ENCODE measurements around the gene VAV1. TPM values are rescaled to one million over a fixed set of nuclear protein-coding genes. Genes with fewer than 3 reads are reported as not detected.

The VAV1 gene
- total and polyA plus RNA-seq, 2 of the 13 experiments (the other 11 are each of a cell fraction or from before 2014, with no cell fraction given), result not detected

DNA sequence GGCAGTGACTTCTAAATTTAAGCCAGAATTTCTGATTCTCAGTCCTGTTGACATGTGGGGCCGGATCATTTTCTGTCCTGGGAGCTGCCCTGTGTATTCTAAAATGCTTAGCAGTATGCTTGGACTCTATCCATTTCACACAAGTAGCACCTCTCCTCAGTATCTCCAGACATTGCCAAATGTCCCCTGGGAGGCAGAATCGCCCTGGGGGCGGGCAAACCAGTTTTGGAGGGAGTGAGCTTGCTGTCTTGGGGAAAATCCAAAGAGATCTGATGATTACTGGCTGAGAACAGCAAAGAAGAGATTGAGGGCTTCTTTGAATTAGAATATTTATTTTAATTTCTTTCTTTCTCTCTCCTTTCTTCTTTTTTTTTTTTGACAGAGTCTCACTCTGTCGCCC, 16.4 kb downstream of the VAV1 start:
- Histone ChIP-seq H3K9me3 (ENCODE audit: low read length) (no peaks in the 10 kb centered on the region), H3K9ac (ENCODE audit: insufficient read depth, low read depth, low read length) (no peak overlapping the region), H3K36me3 (replicated peaks in 1 of 2; ENCODE audit: control insufficient read depth in 1 of 2, insufficient read depth in 2 of 2, low read length in 2 of 2) (no peaks in the 10 kb centered on the region), H3K27ac (ENCODE audit: extremely low read length, insufficient read depth, low read length) (no peak overlapping the region), H3K4me2 (ENCODE audit: low read depth, low read length) (no peak overlapping the region), H4K20me1 (ENCODE audit: insufficient read depth, low read length) (no peaks in the 10 kb centered on the region), H3K79me2 (ENCODE audit: insufficient read depth, low read length) (no peaks in the 10 kb centered on the region), H3K27me3 (ENCODE audit: control insufficient read depth in 1 of 2, insufficient read depth in 2 of 2, low read length in 2 of 2) (peaks cover 0 to 3% of the 10 kb centered on the region in 2 experiments; a peak in 2 of 5 replicates), H3K4me3 (replicated peaks in 1 of 3; ENCODE audit: insufficient read depth in 1 of 3, low read depth in 2 of 3, low read length in 3 of 3) (no peak overlapping the region), H2AFZ (ENCODE audit: low read length) (no peak overlapping the region), H3K4me1 (ENCODE audit: insufficient read depth, low read length) (no peaks in the 10 kb centered on the region)
- DNase-seq (ENCODE audit: low spot score), result no peak
- ChIA-PET CTCF (ENCODE audit: low intra/inter-chr PET ratio, low total read pairs) (no interaction called here), POLR2A (no interaction called here)
- FAIRE-seq, result no peak
- in situ Hi-C loops (cut with HindIII; ENCODE audit: extremely low pct_ligation_motif_present, low pct_unique_long_range_greater_than_20kb) (no loop called here), intact Hi-C loops (cut with micrococcal nuclease; ENCODE audit: unreplicated experiment) (no loop called here)
- 34% methylated on average over 4 of the region's 4 CpGs for WGBS (ENCODE audit: low lambda C conversion rate)
- BruUV-seq (replicated peaks), result no TSS peak
- ATAC-seq, result no peak
- TF ChIP-seq, protein P1, sequence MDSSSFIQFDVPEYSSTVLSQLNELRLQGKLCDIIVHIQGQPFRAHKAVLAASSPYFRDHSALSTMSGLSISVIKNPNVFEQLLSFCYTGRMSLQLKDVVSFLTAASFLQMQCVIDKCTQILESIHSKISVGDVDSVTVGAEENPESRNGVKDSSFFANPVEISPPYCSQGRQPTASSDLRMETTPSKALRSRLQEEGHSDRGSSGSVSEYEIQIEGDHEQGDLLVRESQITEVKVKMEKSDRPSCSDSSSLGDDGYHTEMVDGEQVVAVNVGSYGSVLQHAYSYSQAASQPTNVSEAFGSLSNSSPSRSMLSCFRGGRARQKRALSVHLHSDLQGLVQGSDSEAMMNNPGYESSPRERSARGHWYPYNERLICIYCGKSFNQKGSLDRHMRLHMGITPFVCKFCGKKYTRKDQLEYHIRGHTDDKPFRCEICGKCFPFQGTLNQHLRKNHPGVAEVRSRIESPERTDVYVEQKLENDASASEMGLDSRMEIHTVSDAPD (CRISPR knock-in tag; IDR thresholded peaks at IDR 0.05), result no peak
- TF ChIP-seq, protein P2, sequence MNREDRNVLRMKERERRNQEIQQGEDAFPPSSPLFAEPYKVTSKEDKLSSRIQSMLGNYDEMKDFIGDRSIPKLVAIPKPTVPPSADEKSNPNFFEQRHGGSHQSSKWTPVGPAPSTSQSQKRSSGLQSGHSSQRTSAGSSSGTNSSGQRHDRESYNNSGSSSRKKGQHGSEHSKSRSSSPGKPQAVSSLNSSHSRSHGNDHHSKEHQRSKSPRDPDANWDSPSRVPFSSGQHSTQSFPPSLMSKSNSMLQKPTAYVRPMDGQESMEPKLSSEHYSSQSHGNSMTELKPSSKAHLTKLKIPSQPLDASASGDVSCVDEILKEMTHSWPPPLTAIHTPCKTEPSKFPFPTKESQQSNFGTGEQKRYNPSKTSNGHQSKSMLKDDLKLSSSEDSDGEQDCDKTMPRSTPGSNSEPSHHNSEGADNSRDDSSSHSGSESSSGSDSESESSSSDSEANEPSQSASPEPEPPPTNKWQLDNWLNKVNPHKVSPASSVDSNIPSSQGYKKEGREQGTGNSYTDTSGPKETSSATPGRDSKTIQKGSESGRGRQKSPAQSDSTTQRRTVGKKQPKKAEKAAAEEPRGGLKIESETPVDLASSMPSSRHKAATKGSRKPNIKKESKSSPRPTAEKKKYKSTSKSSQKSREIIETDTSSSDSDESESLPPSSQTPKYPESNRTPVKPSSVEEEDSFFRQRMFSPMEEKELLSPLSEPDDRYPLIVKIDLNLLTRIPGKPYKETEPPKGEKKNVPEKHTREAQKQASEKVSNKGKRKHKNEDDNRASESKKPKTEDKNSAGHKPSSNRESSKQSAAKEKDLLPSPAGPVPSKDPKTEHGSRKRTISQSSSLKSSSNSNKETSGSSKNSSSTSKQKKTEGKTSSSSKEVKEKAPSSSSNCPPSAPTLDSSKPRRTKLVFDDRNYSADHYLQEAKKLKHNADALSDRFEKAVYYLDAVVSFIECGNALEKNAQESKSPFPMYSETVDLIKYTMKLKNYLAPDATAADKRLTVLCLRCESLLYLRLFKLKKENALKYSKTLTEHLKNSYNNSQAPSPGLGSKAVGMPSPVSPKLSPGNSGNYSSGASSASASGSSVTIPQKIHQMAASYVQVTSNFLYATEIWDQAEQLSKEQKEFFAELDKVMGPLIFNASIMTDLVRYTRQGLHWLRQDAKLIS (CRISPR knock-in tag; IDR thresholded peaks at IDR 0.05), result no peak
- TF ChIP-seq, protein P3, sequence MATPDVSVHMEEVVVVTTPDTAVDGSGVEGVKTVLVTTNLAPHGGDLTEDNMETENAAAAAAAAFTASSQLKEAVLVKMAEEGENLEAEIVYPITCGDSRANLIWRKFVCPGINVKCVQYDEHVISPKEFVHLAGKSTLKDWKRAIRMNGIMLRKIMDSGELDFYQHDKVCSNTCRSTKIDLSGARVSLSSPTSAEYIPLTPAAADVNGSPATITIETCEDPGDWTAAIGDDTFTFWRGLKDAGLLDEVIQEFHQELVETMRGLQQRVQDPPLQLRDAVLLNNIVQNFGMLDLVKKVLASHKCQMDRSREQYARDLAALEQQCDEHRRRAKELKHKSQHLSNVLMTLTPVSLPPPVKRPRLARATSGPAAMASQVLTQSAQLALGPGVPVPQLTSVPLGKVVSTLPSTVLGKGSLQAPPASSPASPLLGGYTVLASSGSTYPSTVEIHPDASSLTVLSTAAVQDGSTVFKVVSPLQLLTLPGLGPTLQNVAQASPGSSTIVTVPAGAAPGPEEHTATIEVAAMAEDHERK (CRISPR knock-in tag; IDR thresholded peaks at IDR 0.05; ENCODE audit: low read depth), result no peak
- TF ChIP-seq, protein P4, sequence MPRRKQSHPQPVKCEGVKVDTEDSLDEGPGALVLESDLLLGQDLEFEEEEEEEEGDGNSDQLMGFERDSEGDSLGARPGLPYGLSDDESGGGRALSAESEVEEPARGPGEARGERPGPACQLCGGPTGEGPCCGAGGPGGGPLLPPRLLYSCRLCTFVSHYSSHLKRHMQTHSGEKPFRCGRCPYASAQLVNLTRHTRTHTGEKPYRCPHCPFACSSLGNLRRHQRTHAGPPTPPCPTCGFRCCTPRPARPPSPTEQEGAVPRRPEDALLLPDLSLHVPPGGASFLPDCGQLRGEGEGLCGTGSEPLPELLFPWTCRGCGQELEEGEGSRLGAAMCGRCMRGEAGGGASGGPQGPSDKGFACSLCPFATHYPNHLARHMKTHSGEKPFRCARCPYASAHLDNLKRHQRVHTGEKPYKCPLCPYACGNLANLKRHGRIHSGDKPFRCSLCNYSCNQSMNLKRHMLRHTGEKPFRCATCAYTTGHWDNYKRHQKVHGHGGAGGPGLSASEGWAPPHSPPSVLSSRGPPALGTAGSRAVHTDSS (CRISPR knock-in tag; conservative IDR thresholded peaks at IDR 0.05), result no peak
- TF ChIP-seq MBD4 (IDR thresholded peaks at IDR 0.05; ENCODE audit: borderline replicate concordance, low read length) (no peak), REXO4 (CRISPR knock-in tag; IDR thresholded peaks at IDR 0.05; ENCODE audit: borderline replicate concordance) (no peak)
